GM12892 (cell line): ENCODE data around the gene GHITM. TPM values are rescaled to one million over a fixed set of nuclear protein-coding genes. Genes with fewer than 3 reads are reported as not detected.
"Not testable (repeated sequence)": the region's sequence is repeated elsewhere in the genome, so short reads cannot be mapped to it uniquely, and the experiment has no call there.

Source experiments
- DNase-seq: peaks from one replicate; pipeline ENCODE4 v3.0.0; 2011; ENCODE audit not compliant: insufficient read length
- FAIRE-seq: peaks from 2 replicates; lab custom pipeline; 2011; peaks lifted over from hg19 to GRCh38; lab: Jason Lieb, UNC
- POLR2A ChIP-seq: IDR thresholded peaks from 2 replicates; pipeline ENCODE4 v1.6.1; 2011; ENCODE audit warnings: low read depth, low read length, control low read depth
- POLR2AphosphoS5 ChIP-seq: IDR thresholded peaks from 2 replicates; pipeline ENCODE4 v1.6.1; 2011; ENCODE audit warnings: low read depth, low read length, control low read depth
- TAF1 ChIP-seq: IDR thresholded peaks from 2 replicates; pipeline ENCODE4 v1.6.1; 2011; ENCODE audit warnings: low read depth, mild to moderate bottlenecking, control low read depth, low read length, borderline replicate concordance
- polyA plus RNA-seq: library from polyadenylated mRNA; unstranded; fragments of >200 nt; gene quantifications from one replicate; pipeline ENCODE4 v1.2.1, GENCODE V29; 2012; ENCODE audit warnings: missing spikeins, inconsistent platforms; ENCODE audit not compliant: missing spikeins

Gene GHITM, protein sequence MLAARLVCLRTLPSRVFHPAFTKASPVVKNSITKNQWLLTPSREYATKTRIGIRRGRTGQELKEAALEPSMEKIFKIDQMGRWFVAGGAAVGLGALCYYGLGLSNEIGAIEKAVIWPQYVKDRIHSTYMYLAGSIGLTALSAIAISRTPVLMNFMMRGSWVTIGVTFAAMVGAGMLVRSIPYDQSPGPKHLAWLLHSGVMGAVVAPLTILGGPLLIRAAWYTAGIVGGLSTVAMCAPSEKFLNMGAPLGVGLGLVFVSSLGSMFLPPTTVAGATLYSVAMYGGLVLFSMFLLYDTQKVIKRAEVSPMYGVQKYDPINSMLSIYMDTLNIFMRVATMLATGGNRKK
- polyA plus RNA-seq: 163 TPM

DNA sequence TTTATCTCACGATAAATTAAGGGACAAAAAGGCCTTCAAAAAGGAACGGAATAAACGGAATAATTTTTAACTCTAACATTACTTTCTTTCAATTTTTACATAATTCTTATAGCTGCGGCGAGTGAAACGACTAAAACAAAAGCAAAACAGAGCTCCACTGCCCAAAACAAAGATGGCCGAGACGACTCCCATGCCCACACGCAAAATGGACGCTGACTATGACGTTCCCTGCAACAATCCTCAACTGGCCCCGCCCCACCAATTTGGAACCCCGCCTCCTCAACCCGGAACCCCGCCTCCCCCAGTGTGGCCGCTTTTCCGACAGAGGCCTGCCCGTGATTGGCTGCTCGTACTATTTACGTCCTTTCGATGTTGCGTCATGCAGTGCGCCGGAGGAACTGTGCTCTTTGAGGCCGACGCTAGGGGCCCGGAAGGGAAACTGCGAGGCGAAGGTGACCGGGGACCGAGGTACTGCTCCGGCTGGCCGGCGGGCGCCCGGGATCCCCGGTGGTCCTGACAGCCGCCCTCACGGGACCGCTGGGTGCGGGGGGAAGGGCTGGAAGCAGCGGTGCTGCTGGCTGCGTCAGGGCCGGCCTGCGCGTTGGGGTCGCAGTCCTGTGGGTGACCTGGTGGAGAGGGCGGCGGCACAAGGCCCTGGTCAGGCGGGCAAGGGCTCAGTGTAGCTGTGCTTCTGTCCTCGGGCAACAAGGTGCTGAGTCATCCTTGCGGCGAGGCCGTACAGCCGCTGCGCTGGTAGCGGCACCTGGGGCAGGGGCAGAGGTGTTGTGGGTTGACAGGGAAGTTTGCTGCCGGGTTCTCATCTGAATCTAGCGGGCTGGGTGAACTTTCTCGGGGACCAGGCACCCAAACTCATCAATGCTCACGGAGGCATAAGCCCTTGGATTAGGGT lies at the start of gene GHITM:
Gene GHITM (plus strand): TSS at position 384 of the 910 bp plus-strand sequence. CDS start 1,992 bp downstream, outside the sequence.
- FAIRE-seq (peak; percentile 99), DNase-seq (peak; percentile 63)
- peak; percentile 83 for TF ChIP-seq POLR2A
- peak; percentile 59; the same call in 1 of the 2 replicates for TF ChIP-seq POLR2AphosphoS5
- TF ChIP-seq TAF1: peak; percentile 63; the same call in 1 of the 2 replicates

DNA sequence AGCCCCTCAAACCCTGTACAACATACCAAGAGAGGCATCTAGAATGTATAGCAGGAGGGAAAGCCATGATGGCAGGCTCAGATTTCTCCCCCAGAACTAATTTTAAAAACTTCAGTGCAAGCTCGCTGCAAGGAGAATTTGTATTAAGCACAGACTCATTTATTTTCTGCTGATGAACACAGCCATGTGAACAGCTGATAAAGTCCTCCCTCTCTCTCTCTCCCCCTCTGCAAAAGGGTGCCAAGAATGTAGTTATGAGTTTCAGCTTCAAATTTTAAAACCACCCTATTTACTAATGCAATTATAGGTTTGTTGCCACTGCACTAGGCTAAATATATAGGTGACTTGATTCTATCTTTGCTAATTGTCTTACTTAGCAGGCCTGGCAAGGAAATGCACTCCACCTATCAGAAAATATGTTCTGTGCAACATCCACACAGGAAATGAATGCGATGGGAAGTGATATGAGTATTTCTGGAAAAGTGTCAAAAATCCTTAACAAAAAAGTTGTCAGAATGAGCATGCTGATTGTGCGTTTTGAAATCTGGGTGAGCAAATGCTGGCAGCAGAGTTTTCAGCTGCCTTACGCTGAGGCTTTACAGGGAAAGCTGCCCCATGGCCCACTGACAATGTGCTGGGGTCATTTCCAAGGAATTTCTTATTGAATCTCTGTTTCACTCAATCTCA lies 43.4 kb upstream of the GHITM start:
- DNase-seq: no peak
- FAIRE-seq: no peak
- TF ChIP-seq TAF1: no peak
- no peak for TF ChIP-seq POLR2A
- TF ChIP-seq POLR2AphosphoS5: no peak

DNA sequence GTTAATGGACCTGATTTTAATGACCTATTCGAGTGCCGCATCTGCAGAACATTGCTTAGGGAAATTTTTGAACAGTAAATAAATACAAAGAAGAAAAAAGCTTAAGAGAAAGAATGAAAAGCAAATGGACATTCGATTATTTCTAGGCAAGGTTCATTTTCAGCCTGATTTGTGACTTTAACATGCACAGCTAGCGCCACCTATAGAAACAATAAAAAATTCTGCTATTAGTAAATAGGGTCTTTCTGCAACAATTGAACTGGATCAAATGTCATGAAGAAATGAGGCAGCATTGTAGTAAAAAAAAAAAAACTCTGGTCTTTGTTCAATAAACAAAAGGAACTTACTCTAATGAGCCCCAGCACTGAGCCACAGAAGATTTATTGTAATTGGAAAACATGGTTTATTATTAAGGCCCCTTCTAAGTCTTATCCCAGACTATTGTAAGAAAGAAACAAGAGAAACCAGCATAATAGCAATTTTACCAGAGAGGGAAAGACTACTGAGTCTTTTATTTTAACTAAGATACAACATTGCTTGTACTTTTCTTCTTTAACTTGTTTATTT lies 41.4 kb upstream of the GHITM start:
- DNase-seq (no peak), FAIRE-seq (no peak)
- no peak for TF ChIP-seq POLR2A
- TF ChIP-seq TAF1: no peak
- TF ChIP-seq POLR2AphosphoS5: no peak

DNA sequence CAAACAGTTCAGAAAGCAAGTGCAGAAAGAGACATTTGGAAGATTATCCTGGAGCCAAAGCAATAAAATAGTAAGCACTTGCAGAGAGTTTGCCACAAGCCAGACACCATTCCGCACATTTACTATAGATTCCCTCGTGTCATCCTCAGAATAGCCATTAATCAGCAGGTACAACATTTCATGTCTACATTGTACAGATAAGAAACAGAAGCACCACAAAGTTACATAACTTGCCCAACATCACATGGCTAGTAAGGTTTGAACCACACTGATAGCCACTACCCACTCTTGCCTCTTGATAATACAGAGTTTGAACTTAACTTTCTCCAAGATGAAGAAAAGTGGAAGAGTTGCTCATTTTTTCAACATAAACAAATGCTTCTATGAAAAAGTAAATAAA lies 40.6 kb upstream of the GHITM start:
- FAIRE-seq (no peak), DNase-seq (no peak)
- no peak for TF ChIP-seq TAF1
- no peak for TF ChIP-seq POLR2A
- no peak for TF ChIP-seq POLR2AphosphoS5

DNA sequence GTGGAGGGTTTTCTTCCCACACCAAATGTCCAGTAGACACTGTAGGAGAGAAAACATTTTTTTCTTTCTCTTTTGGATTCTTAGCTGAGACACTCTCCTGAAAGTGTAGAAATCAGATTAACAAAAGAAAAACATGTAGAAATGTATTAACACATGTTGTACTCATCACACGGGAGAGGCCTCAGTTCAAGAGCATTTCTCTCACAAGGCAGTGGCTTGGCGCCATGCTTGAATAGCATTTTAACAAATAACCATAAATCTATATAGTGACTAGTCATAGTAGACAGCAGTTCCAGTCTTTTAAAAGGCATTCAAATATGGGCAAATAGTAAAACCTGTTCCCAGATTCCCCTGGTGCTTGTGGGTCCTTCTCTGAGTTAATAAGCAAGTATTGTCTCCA lies 38.3 kb upstream of the GHITM start:
- no peak for TF ChIP-seq POLR2A
- no peak for TF ChIP-seq POLR2AphosphoS5
- no peak for TF ChIP-seq TAF1
- DNase-seq (no peak), FAIRE-seq (no peak)

DNA sequence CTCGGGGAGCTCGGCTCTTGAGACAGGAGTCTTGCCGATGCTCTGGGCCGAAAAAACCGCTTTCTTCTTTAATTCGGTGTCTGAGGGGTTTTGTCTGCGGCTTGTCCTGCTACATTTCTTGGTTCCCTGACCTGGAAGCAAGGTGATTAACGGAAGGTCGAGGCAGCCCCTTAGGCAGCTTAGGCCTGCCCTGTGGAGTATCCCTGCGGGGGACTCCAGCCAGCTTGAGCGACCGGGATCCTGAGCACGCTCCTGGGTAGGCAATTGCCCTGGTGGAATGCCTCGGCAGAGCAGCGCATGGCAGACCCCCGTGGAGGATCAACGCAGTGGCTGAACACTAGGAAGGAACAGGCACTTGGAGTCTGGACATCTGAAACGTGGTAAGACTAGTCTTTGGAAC lies 30.5 kb upstream of the GHITM start:
- TF ChIP-seq TAF1: no peak
- no peak for TF ChIP-seq POLR2A
- TF ChIP-seq POLR2AphosphoS5: no peak
- DNase-seq: no peak
- no peak for FAIRE-seq

DNA sequence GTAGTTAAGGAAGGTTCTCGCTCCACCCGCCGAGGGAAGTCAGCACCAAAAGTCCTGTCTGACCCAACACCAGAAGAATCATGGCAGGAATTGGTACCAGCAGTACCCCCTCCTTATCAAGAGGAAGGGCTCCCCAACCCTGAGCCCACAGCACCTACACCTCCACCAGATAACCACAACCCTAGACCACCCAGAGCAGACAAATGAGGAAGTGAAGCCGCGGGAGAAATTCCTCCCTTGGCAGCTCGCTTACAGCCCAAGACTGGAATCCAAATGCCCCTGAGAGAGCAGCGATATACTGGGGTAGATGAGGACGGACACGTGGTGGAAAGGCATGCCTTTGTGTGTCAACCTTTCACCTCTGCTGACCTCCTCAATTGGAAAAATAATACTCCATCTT lies 29.5 kb upstream of the GHITM start:
- not testable (repeated sequence) for DNase-seq, FAIRE-seq

DNA sequence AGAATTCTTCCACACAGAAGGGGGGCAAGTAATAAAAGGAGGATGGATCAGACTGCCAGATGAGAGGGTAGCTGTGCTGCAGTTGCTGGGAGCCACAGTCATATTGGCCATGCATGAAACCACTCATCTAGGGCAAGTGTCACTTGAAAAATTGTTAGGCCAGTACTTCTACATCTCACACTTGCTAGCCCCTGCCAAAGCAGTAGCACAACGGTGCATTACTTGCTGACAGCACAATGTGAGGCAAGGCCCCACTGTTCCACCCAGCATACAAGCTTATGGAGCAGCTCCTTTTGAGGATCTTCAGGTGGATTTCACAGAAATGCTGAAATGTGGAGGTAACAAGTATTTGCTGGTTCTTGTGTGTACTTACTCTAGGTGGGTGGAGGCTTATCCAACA lies 25.8 kb upstream of the GHITM start:
- not testable (repeated sequence) for FAIRE-seq, DNase-seq

DNA sequence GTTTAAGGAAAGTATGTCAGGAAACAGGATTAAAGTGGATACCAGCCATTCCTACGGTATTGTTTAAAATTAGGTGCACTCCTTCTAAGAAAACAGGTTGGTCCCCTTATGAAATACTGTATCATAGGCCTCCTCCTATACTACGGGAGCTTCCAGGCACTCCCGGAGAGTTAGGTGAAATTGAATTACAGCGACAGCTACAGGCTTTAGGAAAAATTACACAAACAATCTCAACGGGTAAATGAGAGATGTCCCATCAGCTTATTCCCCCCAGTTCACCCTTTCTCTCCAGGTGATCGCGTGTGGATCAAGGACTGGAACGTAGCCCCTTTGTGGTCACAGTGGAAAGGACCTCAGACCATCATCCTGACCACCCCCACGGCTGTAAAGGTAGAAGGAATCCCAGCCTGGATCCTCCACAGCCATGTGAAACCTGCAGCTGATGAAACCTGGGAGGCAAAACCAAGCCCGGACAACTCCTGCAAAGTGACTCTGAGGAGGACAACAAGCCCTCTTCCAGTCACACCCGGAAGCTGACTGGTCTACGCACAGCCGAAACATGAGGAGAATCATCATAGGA lies 25.1 kb upstream of the GHITM start:
- no peak for DNase-seq
- TF ChIP-seq POLR2AphosphoS5 (no peak), TAF1 (no peak), POLR2A (no peak)
- FAIRE-seq: no peak

DNA sequence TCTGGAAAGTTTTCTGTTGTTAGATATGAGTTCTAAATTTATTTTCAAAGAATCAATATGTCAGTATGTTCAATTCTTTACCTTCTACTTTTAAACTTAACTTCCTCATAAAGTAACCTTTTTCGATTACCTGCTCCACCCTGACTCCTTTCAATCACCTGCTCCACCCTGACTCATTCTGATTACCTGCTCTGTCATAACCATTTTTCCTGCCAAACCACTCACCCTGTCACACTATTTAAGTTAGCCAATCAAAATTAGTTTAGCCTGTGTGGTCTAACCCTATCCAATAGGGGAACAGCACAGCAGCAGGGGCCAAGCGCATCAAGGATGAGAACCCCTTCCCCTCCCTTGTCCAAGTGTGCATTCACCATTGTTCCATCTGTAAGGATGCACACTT lies 22.1 kb upstream of the GHITM start:
- FAIRE-seq, DNase-seq: not testable (repeated sequence)

DNA sequence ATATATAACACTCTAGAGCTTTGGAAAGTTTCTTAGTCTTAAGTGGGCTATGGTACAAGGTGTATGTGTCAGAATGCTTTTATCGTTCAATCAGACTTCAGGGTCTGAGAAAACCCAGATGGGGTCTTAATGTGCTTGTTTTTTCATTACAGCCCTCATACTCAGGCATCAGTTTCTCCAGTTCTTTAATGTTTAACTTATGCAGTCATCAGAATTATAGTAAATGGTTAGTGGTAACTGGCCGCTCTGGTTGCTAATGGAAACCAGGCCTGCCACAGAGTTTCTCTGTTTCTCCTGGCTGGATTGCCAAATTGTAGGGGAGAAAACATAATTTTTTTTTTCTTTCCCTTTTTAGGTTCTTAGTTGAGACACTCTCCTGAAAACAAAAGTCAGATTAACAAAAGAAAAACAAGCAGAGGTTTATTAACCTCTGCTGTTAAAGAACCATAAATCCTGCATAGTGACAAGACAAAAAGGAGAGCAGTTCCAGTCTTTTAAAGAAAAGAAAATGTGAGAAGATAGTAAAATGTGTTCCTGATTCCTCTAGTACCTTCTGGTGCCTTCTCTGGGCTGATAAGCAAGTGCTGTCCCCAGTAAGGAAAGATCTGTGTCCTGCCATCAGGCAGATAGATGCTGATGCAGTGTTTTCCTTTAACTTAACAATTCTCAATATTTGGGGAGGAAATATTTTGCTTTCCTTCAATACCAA lies 21.5 kb upstream of the GHITM start:
- TF ChIP-seq POLR2AphosphoS5: no peak
- TF ChIP-seq POLR2A: no peak
- no peak for TF ChIP-seq TAF1
- no peak for FAIRE-seq

More for the DNA sequence above, 21.5 kb upstream of the GHITM start:
- DNase-seq: no peak
